ENCODE measurements around the gene CISD1.
A peak's percentile ranks its signal among the peaks of the same experiment; 100 is the strongest.

DNA sequence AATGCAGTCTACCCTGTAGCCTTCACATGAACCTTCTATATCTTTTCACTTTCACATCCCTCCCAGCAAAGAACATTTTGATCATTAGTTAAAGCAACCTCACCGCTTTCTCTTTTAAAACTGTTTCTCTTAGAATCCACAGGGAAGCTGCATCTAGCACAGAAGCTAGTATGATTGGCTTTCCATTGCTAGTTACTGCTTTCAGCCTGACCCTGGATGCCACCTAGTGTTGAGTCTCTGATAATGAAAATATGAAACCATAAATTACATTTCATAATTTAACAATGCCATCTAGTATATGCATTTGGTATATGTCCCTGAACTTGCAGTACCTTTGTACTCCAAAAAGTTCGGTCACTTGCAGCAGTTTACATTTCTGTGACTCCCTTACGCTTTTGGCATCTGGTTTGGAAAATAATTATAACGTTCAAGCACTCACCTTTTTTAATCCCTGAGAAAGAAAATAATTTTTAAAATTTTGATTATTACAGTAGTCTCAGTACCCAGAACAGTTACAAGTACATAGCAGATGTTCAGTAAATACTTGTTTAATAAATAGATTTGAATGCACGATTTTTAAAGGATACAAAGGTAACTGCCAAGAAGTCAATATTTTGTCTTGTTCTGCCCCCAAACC, 22.7 kb downstream of the CISD1 start:
- TF ChIP-seq, protein P1, sequence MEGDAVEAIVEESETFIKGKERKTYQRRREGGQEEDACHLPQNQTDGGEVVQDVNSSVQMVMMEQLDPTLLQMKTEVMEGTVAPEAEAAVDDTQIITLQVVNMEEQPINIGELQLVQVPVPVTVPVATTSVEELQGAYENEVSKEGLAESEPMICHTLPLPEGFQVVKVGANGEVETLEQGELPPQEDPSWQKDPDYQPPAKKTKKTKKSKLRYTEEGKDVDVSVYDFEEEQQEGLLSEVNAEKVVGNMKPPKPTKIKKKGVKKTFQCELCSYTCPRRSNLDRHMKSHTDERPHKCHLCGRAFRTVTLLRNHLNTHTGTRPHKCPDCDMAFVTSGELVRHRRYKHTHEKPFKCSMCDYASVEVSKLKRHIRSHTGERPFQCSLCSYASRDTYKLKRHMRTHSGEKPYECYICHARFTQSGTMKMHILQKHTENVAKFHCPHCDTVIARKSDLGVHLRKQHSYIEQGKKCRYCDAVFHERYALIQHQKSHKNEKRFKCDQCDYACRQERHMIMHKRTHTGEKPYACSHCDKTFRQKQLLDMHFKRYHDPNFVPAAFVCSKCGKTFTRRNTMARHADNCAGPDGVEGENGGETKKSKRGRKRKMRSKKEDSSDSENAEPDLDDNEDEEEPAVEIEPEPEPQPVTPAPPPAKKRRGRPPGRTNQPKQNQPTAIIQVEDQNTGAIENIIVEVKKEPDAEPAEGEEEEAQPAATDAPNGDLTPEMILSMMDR (IDR thresholded peaks at IDR 0.05): peak; percentile 55 to 80 (median 73)
- TF ChIP-seq EP300 (IDR thresholded peaks at IDR 0.05): no peak
